ENCODE results near the gene EYA4. TPM values are rescaled to one million over a fixed set of nuclear protein-coding genes. Genes with fewer than 3 reads are reported as not detected.

The EYA4 gene
- total RNA-seq, 1 donor from 2014 or later, result 1.6 TPM

DNA sequence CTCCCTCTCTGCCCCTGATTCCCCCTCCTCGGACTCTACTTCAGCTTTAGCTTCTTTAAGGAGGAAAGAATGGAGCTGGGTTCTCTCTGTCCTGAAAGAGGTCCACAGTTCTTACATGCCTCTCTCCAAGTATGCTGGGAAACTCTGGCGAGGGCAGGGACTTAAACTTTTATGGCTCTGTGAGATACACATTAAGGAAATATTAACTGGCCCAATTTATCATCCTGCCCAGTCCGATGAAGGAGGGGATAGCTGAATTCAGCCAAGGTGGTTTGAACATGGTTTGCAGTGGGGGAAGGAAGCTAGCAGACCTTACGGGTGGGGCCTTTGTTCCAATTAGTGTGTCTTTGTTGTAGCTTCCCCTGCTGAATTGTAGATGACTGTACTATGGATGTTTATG is 121.7 kb downstream of the EYA4 start:
- Mint-ChIP-seq H3K4me3 (ENCODE audit: unreplicated experiment) (no peak overlapping the region), H3K27ac (ENCODE audit: unreplicated experiment) (no peak overlapping the region), H3K9me3 (ENCODE audit: unreplicated experiment) (no peaks in the 10 kb centered on the region), H3K36me3 (ENCODE audit: low read depth, unreplicated experiment) (no peaks in the 10 kb centered on the region), H3K4me1 (ENCODE audit: low read depth, unreplicated experiment) (peaks cover 11% of the 10 kb centered on the region), H3K27me3 (ENCODE audit: low read depth, unreplicated experiment) (peaks cover 4% of the 10 kb centered on the region)
- no peaks in the 10 kb centered on the region for H3K4me1 ChIP-seq (ENCODE audit: insufficient read depth, low read length)
- H3K27me3 ChIP-seq (ENCODE audit: insufficient read depth, low read length), result no peaks in the 10 kb centered on the region
- no peak overlapping the region for H3K9ac ChIP-seq (ENCODE audit: low read length)
- no peaks in the 10 kb centered on the region for H3K79me2 ChIP-seq (ENCODE audit: insufficient read depth, low read length)
- no peak for DNase-seq (ENCODE audit: low read depth)
- H3K4me2 ChIP-seq (ENCODE audit: low read length), result no peak overlapping the region
- TF ChIP-seq EZH2 (IDR thresholded peaks at IDR 0.05; ENCODE audit: insufficient read depth, low read length), result no peak
- TF ChIP-seq CTCF (IDR thresholded peaks at IDR 0.05; ENCODE audit: insufficient read depth, low read depth, low read length), result no peak
- no peaks in the 10 kb centered on the region for H3K36me3 ChIP-seq (ENCODE audit: insufficient read depth, low read length)
- H3K4me3 ChIP-seq (ENCODE audit: insufficient read depth, low read depth, low read length), result no peak overlapping the region
- no peak overlapping the region for H2AFZ ChIP-seq (ENCODE audit: low read depth, low read length)
- no peaks in the 10 kb centered on the region for H4K20me1 ChIP-seq (ENCODE audit: insufficient read depth, low read length)
- FAIRE-seq, result no peak
- no peaks in the 10 kb centered on the region for H3K9me3 ChIP-seq (ENCODE audit: insufficient read depth, low read depth, low read length)
- no peak overlapping the region for H3K27ac ChIP-seq (ENCODE audit: low read depth, low read length)

DNA sequence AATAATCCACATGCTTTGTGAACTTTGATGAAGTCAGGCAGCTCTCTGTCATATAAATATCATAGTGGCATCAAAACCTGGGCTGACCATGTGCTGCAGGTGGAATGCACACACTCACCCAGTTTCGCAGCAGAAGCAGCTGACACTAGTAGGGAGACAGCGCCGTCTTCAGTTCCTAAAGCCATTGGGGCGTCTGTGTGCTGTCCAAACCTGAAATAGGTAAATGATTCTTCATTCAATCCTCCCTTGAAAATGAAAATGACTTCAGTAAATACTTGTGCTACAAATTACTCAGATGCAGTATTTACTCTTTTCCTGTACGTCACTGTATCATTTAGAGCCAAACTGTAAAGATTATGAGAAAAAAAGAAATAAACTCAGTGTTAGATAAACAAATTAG is 127.5 kb downstream of the EYA4 start:
- H3K4me1 Mint-ChIP-seq (ENCODE audit: low read depth, unreplicated experiment), result no peaks in the 10 kb centered on the region

More for the DNA sequence above, 127.5 kb downstream of the EYA4 start:
- H3K79me2 ChIP-seq (ENCODE audit: insufficient read depth, low read length), result no peaks in the 10 kb centered on the region
- no peak overlapping the region for H3K27ac Mint-ChIP-seq (ENCODE audit: unreplicated experiment)
- no peak overlapping the region for H3K4me3 ChIP-seq (ENCODE audit: insufficient read depth, low read depth, low read length)
- H3K36me3 Mint-ChIP-seq (ENCODE audit: low read depth, unreplicated experiment), result no peaks in the 10 kb centered on the region
- no peaks in the 10 kb centered on the region for H3K4me1 ChIP-seq (ENCODE audit: insufficient read depth, low read length)
- no peaks in the 10 kb centered on the region for H3K27me3 ChIP-seq (ENCODE audit: insufficient read depth, low read length)
- no peak for FAIRE-seq
- no peak overlapping the region for H2AFZ ChIP-seq (ENCODE audit: low read depth, low read length)
- no peaks in the 10 kb centered on the region for H3K9me3 Mint-ChIP-seq (ENCODE audit: unreplicated experiment)
- no peak overlapping the region for H3K9ac ChIP-seq (ENCODE audit: low read length)
- no peak overlapping the region for H3K4me3 Mint-ChIP-seq (ENCODE audit: unreplicated experiment)
- H3K9me3 ChIP-seq (ENCODE audit: insufficient read depth, low read depth, low read length), result no peaks in the 10 kb centered on the region
- no peak overlapping the region for H3K27ac ChIP-seq (ENCODE audit: low read depth, low read length)
- H4K20me1 ChIP-seq (ENCODE audit: insufficient read depth, low read length), result no peaks in the 10 kb centered on the region
- H3K36me3 ChIP-seq (ENCODE audit: insufficient read depth, low read length), result no peaks in the 10 kb centered on the region
- no peak for TF ChIP-seq EZH2 (IDR thresholded peaks at IDR 0.05; ENCODE audit: insufficient read depth, low read length)
- no peak for TF ChIP-seq CTCF (IDR thresholded peaks at IDR 0.05; ENCODE audit: insufficient read depth, low read depth, low read length)
- no peak overlapping the region for H3K4me2 ChIP-seq (ENCODE audit: low read length)
- DNase-seq (ENCODE audit: low read depth), result no peak
- no peaks in the 10 kb centered on the region for H3K27me3 Mint-ChIP-seq (ENCODE audit: low read depth, unreplicated experiment)
